IPS-15b (cell line): ENCODE data around the gene STT3B.

Experiments used
- H3K27me3 ChIP-seq: one replicate; pipeline ENCODE4 v1.6.1; 2013; ENCODE audit warnings: low read length; ENCODE audit not compliant: control insufficient read depth, insufficient read depth
- H3K36me3 ChIP-seq: one replicate; pipeline ENCODE4 v1.6.1; 2013; ENCODE audit warnings: low read length; ENCODE audit not compliant: control insufficient read depth, insufficient read depth
- H3K4me1 ChIP-seq: one replicate; pipeline ENCODE4 v1.6.1; 2013; ENCODE audit warnings: mild to moderate bottlenecking, low read length; ENCODE audit not compliant: control insufficient read depth, insufficient read depth
- H3K4me3 ChIP-seq: one replicate; pipeline ENCODE4 v1.5.1; 2013; ENCODE audit warnings: low read depth, low read length
- H3K9ac ChIP-seq: one replicate; pipeline ENCODE4 v1.6.1; 2013; ENCODE audit warnings: low read depth, mild to moderate bottlenecking, low read length
- H3K9me3 ChIP-seq: one replicate; pipeline ENCODE4 v1.6.1; 2013; ENCODE audit warnings: mild to moderate bottlenecking, low read length; ENCODE audit not compliant: control insufficient read depth, insufficient read depth

The STT3B gene

GRCh38 chr3:31523543-31523942 lies 9.2 kb upstream of the STT3B start:
- no peaks in the 10 kb centered on the region for H3K4me1 ChIP-seq
- H3K9me3 ChIP-seq, result no peaks in the 10 kb centered on the region
- no peak overlapping the region for H3K4me3 ChIP-seq
- H3K36me3 ChIP-seq, result no peaks in the 10 kb centered on the region
- no peaks in the 10 kb centered on the region for H3K27me3 ChIP-seq
- no peak overlapping the region for H3K9ac ChIP-seq

- peaks cover 2% of the 10 kb centered on the region for H3K4me1 ChIP-seq
- no peaks in the 10 kb centered on the region for H3K36me3 ChIP-seq
- H3K27me3 ChIP-seq, result no peaks in the 10 kb centered on the region
- no peak overlapping the region for H3K9ac ChIP-seq
- no peak overlapping the region for H3K4me3 ChIP-seq
- H3K9me3 ChIP-seq, result no peaks in the 10 kb centered on the region
These were observed 7.2 kb upstream of the STT3B start for GRCh38 chr3:31525532-31525931.

- no peak overlapping the region for H3K9ac ChIP-seq
- H3K9me3 ChIP-seq, result no peaks in the 10 kb centered on the region
- peaks cover 10% of the 10 kb centered on the region for H3K4me1 ChIP-seq
- H3K27me3 ChIP-seq, result no peaks in the 10 kb centered on the region
- H3K36me3 ChIP-seq, result peaks cover 4% of the 10 kb centered on the region
- H3K4me3 ChIP-seq, result no peak overlapping the region
These were observed 3.3 kb upstream of the STT3B start for GRCh38 chr3:31529421-31529820.

GRCh38 chr3:31530039-31530959 lies 2.4 kb upstream of the STT3B start:
- H3K36me3 ChIP-seq, result peaks cover 4% of the 10 kb centered on the region
- H3K27me3 ChIP-seq, result no peaks in the 10 kb centered on the region
- H3K4me3 ChIP-seq, result peak overlapping the region; percentile 96
- no peak overlapping the region for H3K9ac ChIP-seq
- H3K9me3 ChIP-seq, result no peaks in the 10 kb centered on the region
- H3K4me1 ChIP-seq, result peaks cover 13% of the 10 kb centered on the region

- H3K36me3 ChIP-seq, result peaks cover 4% of the 10 kb centered on the region
- H3K9ac ChIP-seq, result no peak overlapping the region
- peak overlapping the region; percentile 96 for H3K4me3 ChIP-seq
- H3K9me3 ChIP-seq, result no peaks in the 10 kb centered on the region
- H3K4me1 ChIP-seq, result peaks cover 13% of the 10 kb centered on the region
- H3K27me3 ChIP-seq, result no peaks in the 10 kb centered on the region
These were observed 1.8 kb upstream of the STT3B start for GRCh38 chr3:31530960-31531335.

GRCh38 chr3:31531452-31531991 lies 1.2 kb upstream of the STT3B start:
- peaks cover 16% of the 10 kb centered on the region for H3K4me1 ChIP-seq
- peak overlapping the region; percentile 98 for H3K9ac ChIP-seq
- H3K4me3 ChIP-seq, result peak overlapping the region; percentile 96
- no peaks in the 10 kb centered on the region for H3K27me3 ChIP-seq
- H3K36me3 ChIP-seq, result peaks cover 4% of the 10 kb centered on the region
- H3K9me3 ChIP-seq, result no peaks in the 10 kb centered on the region

- Histone ChIP-seq H3K4me3 (peak overlapping the region; percentile 96), H3K9ac (peak overlapping the region; percentile 98), H3K9me3 (no peaks in the 10 kb centered on the region), H3K4me1 (peaks cover 16% of the 10 kb centered on the region), H3K27me3 (no peaks in the 10 kb centered on the region), H3K36me3 (peaks cover 4% of the 10 kb centered on the region)
These were observed 636 bp upstream of the STT3B start for GRCh38 chr3:31531992-31532586.

GRCh38 chr3:31533169-31534064 lies 692 bp downstream of the STT3B start:
- Histone ChIP-seq H3K36me3 (peaks cover 4% of the 10 kb centered on the region), H3K27me3 (no peaks in the 10 kb centered on the region), H3K9me3 (no peaks in the 10 kb centered on the region), H3K4me3 (peak overlapping the region; percentile 73), H3K4me1 (peaks cover 23% of the 10 kb centered on the region), H3K9ac (peak overlapping the region; percentile 85)

GRCh38 chr3:31534065-31534425 lies 1.3 kb downstream of the STT3B start:
- H3K36me3 ChIP-seq, result peaks cover 4% of the 10 kb centered on the region
- peaks cover 28% of the 10 kb centered on the region for H3K4me1 ChIP-seq
- peak overlapping the region; percentile 73 for H3K4me3 ChIP-seq
- H3K9me3 ChIP-seq, result no peaks in the 10 kb centered on the region
- no peaks in the 10 kb centered on the region for H3K27me3 ChIP-seq
- no peak overlapping the region for H3K9ac ChIP-seq

- H3K9me3 ChIP-seq, result no peaks in the 10 kb centered on the region
- H3K4me3 ChIP-seq, result no peak overlapping the region
- no peak overlapping the region for H3K9ac ChIP-seq
- H3K27me3 ChIP-seq, result no peaks in the 10 kb centered on the region
- peaks cover 4% of the 10 kb centered on the region for H3K36me3 ChIP-seq
- H3K4me1 ChIP-seq, result peaks cover 29% of the 10 kb centered on the region
These were observed 3.8 kb downstream of the STT3B start for GRCh38 chr3:31536497-31536896.

GRCh38 chr3:31538801-31539200 lies 6.1 kb downstream of the STT3B start:
- H3K36me3 ChIP-seq, result no peaks in the 10 kb centered on the region
- no peaks in the 10 kb centered on the region for H3K27me3 ChIP-seq
- no peak overlapping the region for H3K9ac ChIP-seq
- H3K4me1 ChIP-seq, result peaks cover 29% of the 10 kb centered on the region
- no peak overlapping the region for H3K4me3 ChIP-seq
- no peaks in the 10 kb centered on the region for H3K9me3 ChIP-seq
